Thyroid gland (tissue), 4 donors: ENCODE measurements around the gene HHIPL1.

Experiments used
- CTCF ChIP-seq, 6 experiments: fragments of 200-600 bp in 3 of 6; fragments of 450-650 bp in 3 of 6; sonication (generic) in 3 of 6; IDR thresholded peaks; one replicate each; pipeline ENCODE4 v1.5.1; 2016 to 2019; ENCODE audit warnings: antibody characterized with exemption in 6 of 6, mild to moderate bottlenecking in 2 of 6, inconsistent platforms in 1 of 6, moderate library complexity in 1 of 6
- POLR2A ChIP-seq, 2 donors: fragments of 450-650 bp; IDR thresholded peaks; one replicate each; pipeline ENCODE4 v1.6.1; 2017; ENCODE audit warnings: antibody characterized with exemption in 2 of 2, mild to moderate bottlenecking in 2 of 2, moderate library complexity in 1 of 2

GRCh38 chr14:99713972-99714371 lies 69.0 kb downstream of the HHIPL1 start:
- TF ChIP-seq CTCF (IDR thresholded peaks at IDR 0.05) = no peak
- no peak for TF ChIP-seq POLR2A (IDR thresholded peaks at IDR 0.05)
